Thoracic aorta (tissue), 2 donors: ENCODE data around the gene EN1. TPM values are rescaled to one million over a fixed set of nuclear protein-coding genes. Genes with fewer than 3 reads are reported as not detected.

Experiments
- ATAC-seq: fragments of 150-250 bp; one replicate; pipeline ENCODE4 v1.8.0; 2017; ENCODE audit warnings: low read depth; ENCODE audit not compliant: insufficient number of reproducible peaks, low FRiP score
- DNase-seq: peaks from one replicate; pipeline ENCODE4 v3.0.0-alpha.2; 2020; ENCODE audit warnings: low spot score
- H3K27ac ChIP-seq, 2 donors: fragments of 200-600 bp; sonication (generic); 1 replicate in 1 of 2; 2 replicates in 1 of 2; pipeline ENCODE4 v1.5.1; 2016; ENCODE audit warnings: mild to moderate bottlenecking in 2 of 2, moderate library complexity in 2 of 2
- H3K27me3 ChIP-seq: fragments of 200-600 bp; sonication (generic); replicated peaks from 2 replicates; pipeline ENCODE4 v1.6.0; 2016; ENCODE audit warnings: mild to moderate bottlenecking; ENCODE audit not compliant: insufficient read depth
- H3K36me3 ChIP-seq: fragments of 200-600 bp; sonication (generic); one replicate; pipeline ENCODE4 v1.5.1; 2016
- H3K4me1 ChIP-seq, 2 donors: fragments of 200-600 bp; sonication (generic); 1 replicate in 1 of 2; 2 replicates in 1 of 2; pipeline versions ENCODE4 v1.5.1 to v1.6.0; 2016; ENCODE audit warnings: low read depth in 2 of 2, mild to moderate bottlenecking in 1 of 2; ENCODE audit not compliant: control insufficient read depth in 1 of 2
- H3K4me3 ChIP-seq: fragments of 200-600 bp; sonication (generic); 2 replicates; pipeline ENCODE4 v1.5.1; 2016; ENCODE audit warnings: mild to moderate bottlenecking
- H3K9me3 ChIP-seq: fragments of 200-600 bp; sonication (generic); 2 replicates; pipeline ENCODE4 v1.5.1; 2016
- CTCF ChIP-seq: fragments of 200-600 bp; sonication (generic); IDR thresholded peaks from one replicate; pipeline ENCODE4 v1.5.1; 2019; ENCODE audit warnings: antibody characterized with exemption
- total RNA-seq, 2 donors: library from RNA; depleted of rRNA; stranded (reverse); fragments of >200 nt; gene quantifications; one replicate each; pipeline versions ENCODE4 v1.1.0 to v1.2.3, GENCODE V29; 2016

EN1 gene
- total RNA-seq, 2 donors from 2014 or later = not detected

GRCh38 chr2:118837067-118837466 lies 10.4 kb downstream of the EN1 start:
- no peak for DNase-seq
- no peaks in the 10 kb centered on the region for H3K9me3 ChIP-seq
- H3K4me3 ChIP-seq = no peak overlapping the region
- peaks cover 9% of the 10 kb centered on the region for H3K27me3 ChIP-seq
- peaks cover 15 to 26% of the 10 kb centered on the region in 2 donors for H3K4me1 ChIP-seq
- no peak for TF ChIP-seq CTCF
- no peak overlapping the region for H3K27ac ChIP-seq
- ATAC-seq = no peak
- no peaks in the 10 kb centered on the region for H3K36me3 ChIP-seq

GRCh38 chr2:118836411-118836930 lies 11.0 kb downstream of the EN1 start:
- no peak overlapping the region for H3K27ac ChIP-seq
- DNase-seq (no peak), ATAC-seq (no peak)
- H3K27me3 ChIP-seq = peaks cover 3% of the 10 kb centered on the region
- H3K4me3 ChIP-seq = no peak overlapping the region
- peaks cover 12 to 20% of the 10 kb centered on the region in 2 donors for H3K4me1 ChIP-seq
- H3K36me3 ChIP-seq = no peaks in the 10 kb centered on the region
- H3K9me3 ChIP-seq = no peaks in the 10 kb centered on the region
- TF ChIP-seq CTCF = no peak

GRCh38 chr2:118835746-118836410 lies 11.6 kb downstream of the EN1 start:
- DNase-seq (no peak), ATAC-seq (no peak)
- H3K4me1 ChIP-seq = peaks cover 12 to 20% of the 10 kb centered on the region in 2 donors
- no peaks in the 10 kb centered on the region for H3K27me3 ChIP-seq
- no peaks in the 10 kb centered on the region for H3K9me3 ChIP-seq
- no peaks in the 10 kb centered on the region for H3K36me3 ChIP-seq
- TF ChIP-seq CTCF = no peak
- no peak overlapping the region for H3K27ac ChIP-seq
- H3K4me3 ChIP-seq = peak overlapping the region; percentile 66

DNA sequence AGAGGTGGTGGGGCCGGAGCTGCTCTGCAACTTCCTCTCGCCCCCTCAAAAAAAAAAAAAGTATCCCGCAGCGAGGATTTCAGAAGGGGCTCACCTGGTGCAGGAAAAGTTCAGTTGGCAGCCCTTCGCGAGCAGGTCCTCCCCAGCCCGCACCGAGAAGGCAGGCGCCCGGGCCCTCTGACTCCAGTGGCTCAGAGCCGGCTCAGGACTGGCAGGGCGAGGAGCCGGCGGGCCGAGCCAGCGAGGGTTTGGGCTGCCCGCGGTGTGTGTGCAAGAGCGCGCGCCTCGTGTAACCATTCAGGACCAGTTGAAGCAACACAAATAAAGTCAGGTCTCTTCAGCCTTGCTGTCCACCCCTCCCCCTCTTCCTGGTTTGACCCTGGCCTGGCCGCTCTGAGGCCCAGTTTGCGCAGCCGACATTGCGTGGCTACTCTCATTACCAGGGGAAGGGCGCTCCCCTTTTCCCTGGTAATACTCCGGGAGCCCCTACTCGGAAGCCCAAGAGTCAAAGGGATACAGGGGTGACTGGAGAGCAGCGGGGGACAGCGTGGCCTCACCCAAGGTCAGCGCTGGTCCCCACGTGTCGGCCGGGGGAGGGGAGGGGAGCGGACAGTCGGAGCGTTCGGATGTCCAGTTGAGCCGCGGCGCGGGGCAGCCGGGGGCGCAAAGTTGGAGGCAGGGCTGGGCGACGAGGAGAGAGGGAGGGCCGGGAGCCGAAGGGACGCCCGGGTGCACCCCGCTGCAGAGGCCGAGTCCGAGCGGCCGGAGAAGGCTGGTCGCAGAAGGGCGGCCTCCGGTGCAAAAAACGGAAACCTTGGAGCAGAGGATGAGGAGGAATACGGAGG lies 12.3 kb downstream of the EN1 start:
- Histone ChIP-seq H3K27me3 (no peaks in the 10 kb centered on the region), H3K36me3 (no peaks in the 10 kb centered on the region), H3K4me1 (peaks cover 12 to 20% of the 10 kb centered on the region in 2 donors), H3K4me3 (peak overlapping the region; percentile 66), H3K9me3 (no peaks in the 10 kb centered on the region), H3K27ac (no peak overlapping the region)
- no peak for ATAC-seq
- TF ChIP-seq CTCF = no peak
- no peak for DNase-seq

DNA sequence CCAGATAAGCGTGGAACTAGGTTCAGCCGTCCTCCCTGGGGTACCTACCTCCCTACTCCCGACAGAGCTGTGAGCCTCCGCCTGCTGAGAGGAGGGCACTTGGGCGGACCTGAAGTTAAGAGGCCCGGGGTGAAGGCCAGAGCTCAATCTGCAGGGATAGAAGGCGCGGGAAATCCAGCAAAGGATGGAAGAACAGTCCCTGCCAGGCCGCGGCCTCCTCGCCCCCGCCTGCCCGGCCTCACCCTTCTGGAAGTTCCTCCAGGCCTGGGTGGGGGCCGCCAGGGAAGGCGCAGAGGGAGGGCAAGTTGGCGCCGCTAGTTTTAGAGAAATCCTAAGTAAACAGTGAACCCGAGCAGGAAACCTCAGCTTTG lies 13.0 kb downstream of the EN1 start:
- Histone ChIP-seq H3K4me3 (no peak overlapping the region), H3K27me3 (no peaks in the 10 kb centered on the region), H3K36me3 (no peaks in the 10 kb centered on the region), H3K27ac (no peak overlapping the region), H3K4me1 (peaks cover 12 to 20% of the 10 kb centered on the region in 2 donors), H3K9me3 (no peaks in the 10 kb centered on the region)
- no peak for ATAC-seq
- DNase-seq = no peak
- no peak for TF ChIP-seq CTCF
